ENCODE measurements around the gene CYP3A5.
"Not testable (repeated sequence)": the region's sequence is repeated elsewhere in the genome, so short reads cannot be mapped to it uniquely, and the experiment has no call there.

CYP3A5 gene

GRCh38 chr7:99643464-99643863 lies 36.3 kb downstream of the CYP3A5 start:
- H3K27me3 ChIP-seq (ENCODE audit: insufficient read depth, poor library complexity, severe bottlenecking): no peaks in the 10 kb centered on the region
- H3K4me3 ChIP-seq (replicated peaks; ENCODE audit: insufficient read depth, low read length): no peak overlapping the region
- TF ChIP-seq REST (IDR thresholded peaks at IDR 0.05; ENCODE audit: insufficient replicate concordance, low read depth) (no peak), CTCF (IDR thresholded peaks at IDR 0.05; ENCODE audit: insufficient read depth, low read length) (no peak), SPI1 (IDR thresholded peaks at IDR 0.05; ENCODE audit: borderline replicate concordance, low read depth) (no peak), POLR2AphosphoS5 (IDR thresholded peaks at IDR 0.05; ENCODE audit: low read depth) (no peak), GABPA (IDR thresholded peaks at IDR 0.05; ENCODE audit: low read depth) (no peak)
- no peak overlapping the region for H3K27ac ChIP-seq (replicated peaks)
- no peak for DNase-seq (ENCODE audit: low read depth in 1 of 2, low spot score in 1 of 2)

GRCh38 chr7:99642027-99642426 lies 37.8 kb downstream of the CYP3A5 start:
- H3K27me3 ChIP-seq (ENCODE audit: insufficient read depth, poor library complexity, severe bottlenecking): no peaks in the 10 kb centered on the region
- TF ChIP-seq CTCF (IDR thresholded peaks at IDR 0.05; ENCODE audit: insufficient read depth, low read length) (no peak), SPI1 (IDR thresholded peaks at IDR 0.05; ENCODE audit: borderline replicate concordance, low read depth) (peak; percentile 71), GABPA (IDR thresholded peaks at IDR 0.05; ENCODE audit: low read depth) (no peak), POLR2AphosphoS5 (IDR thresholded peaks at IDR 0.05; ENCODE audit: low read depth) (no peak), REST (IDR thresholded peaks at IDR 0.05; ENCODE audit: insufficient replicate concordance, low read depth) (no peak)
- H3K4me3 ChIP-seq (replicated peaks; ENCODE audit: insufficient read depth, low read length): no peak overlapping the region
- no peak for DNase-seq (ENCODE audit: low read depth in 1 of 2, low spot score in 1 of 2)
- H3K27ac ChIP-seq (replicated peaks): 0 out of 2 replicates have a peak overlapping the region, but pooled peaks have one; percentile 3

- Histone ChIP-seq H3K27ac (replicated peaks) (no peak overlapping the region), H3K4me3 (replicated peaks; ENCODE audit: insufficient read depth, low read length) (no peak overlapping the region), H3K27me3 (ENCODE audit: insufficient read depth, poor library complexity, severe bottlenecking) (no peaks in the 10 kb centered on the region)
- no peak for DNase-seq (ENCODE audit: low read depth in 1 of 2, low spot score in 1 of 2)
- TF ChIP-seq POLR2AphosphoS5 (IDR thresholded peaks at IDR 0.05; ENCODE audit: low read depth): no peak
These were observed 40.5 kb downstream of the CYP3A5 start for GRCh38 chr7:99639267-99639666.

- no peak for TF ChIP-seq CTCF (IDR thresholded peaks at IDR 0.05; ENCODE audit: insufficient read depth, low read length)
- no peak for TF ChIP-seq POLR2AphosphoS5 (IDR thresholded peaks at IDR 0.05; ENCODE audit: low read depth)
- no peak for TF ChIP-seq GABPA (IDR thresholded peaks at IDR 0.05; ENCODE audit: low read depth)
- no peak for TF ChIP-seq REST (IDR thresholded peaks at IDR 0.05; ENCODE audit: insufficient replicate concordance, low read depth)
- no peak for TF ChIP-seq SPI1 (IDR thresholded peaks at IDR 0.05; ENCODE audit: borderline replicate concordance, low read depth)
- DNase-seq (ENCODE audit: low read depth in 1 of 2, low spot score in 1 of 2): no peak
- H3K27ac ChIP-seq (replicated peaks): no peak overlapping the region
- H3K4me3 ChIP-seq (replicated peaks; ENCODE audit: insufficient read depth, low read length): no peak overlapping the region
- no peaks in the 10 kb centered on the region for H3K27me3 ChIP-seq (ENCODE audit: insufficient read depth, poor library complexity, severe bottlenecking)
These were observed 41.1 kb downstream of the CYP3A5 start for GRCh38 chr7:99638731-99639130.

- not testable (repeated sequence) for H3K27me3 ChIP-seq (ENCODE audit: insufficient read depth, poor library complexity, severe bottlenecking); DNase-seq (ENCODE audit: low read depth in 1 of 2, low spot score in 1 of 2)
- H3K27ac ChIP-seq (replicated peaks): peak overlapping the region; percentile 61
These were observed 42.4 kb downstream of the CYP3A5 start for GRCh38 chr7:99637414-99637813.

More at GRCh38 chr7:99637414-99637813, 42.4 kb downstream of the CYP3A5 start:
- not testable (repeated sequence) for H3K4me3 ChIP-seq (replicated peaks; ENCODE audit: insufficient read depth, low read length)
